Suppressor macrophage (primary cell): ENCODE data around the gene FBXW10B.
"Not testable (repeated sequence)": the region's sequence is repeated elsewhere in the genome, so short reads cannot be mapped to it uniquely, and the experiment has no call there.

Experiments used
- DNase-seq, 4 experiments: peaks; one replicate each; pipeline ENCODE4 v3.0.0-alpha.2; 2020 to 2022
- total RNA-seq, 17 experiments: gene quantifications; one replicate each; lab custom pipeline; 2026; ENCODE audit warnings: mixed read lengths in 6 of 17, inconsistent platforms in 3 of 17; lab: John Stamatoyannopoulos, UW

Gene FBXW10B, protein sequence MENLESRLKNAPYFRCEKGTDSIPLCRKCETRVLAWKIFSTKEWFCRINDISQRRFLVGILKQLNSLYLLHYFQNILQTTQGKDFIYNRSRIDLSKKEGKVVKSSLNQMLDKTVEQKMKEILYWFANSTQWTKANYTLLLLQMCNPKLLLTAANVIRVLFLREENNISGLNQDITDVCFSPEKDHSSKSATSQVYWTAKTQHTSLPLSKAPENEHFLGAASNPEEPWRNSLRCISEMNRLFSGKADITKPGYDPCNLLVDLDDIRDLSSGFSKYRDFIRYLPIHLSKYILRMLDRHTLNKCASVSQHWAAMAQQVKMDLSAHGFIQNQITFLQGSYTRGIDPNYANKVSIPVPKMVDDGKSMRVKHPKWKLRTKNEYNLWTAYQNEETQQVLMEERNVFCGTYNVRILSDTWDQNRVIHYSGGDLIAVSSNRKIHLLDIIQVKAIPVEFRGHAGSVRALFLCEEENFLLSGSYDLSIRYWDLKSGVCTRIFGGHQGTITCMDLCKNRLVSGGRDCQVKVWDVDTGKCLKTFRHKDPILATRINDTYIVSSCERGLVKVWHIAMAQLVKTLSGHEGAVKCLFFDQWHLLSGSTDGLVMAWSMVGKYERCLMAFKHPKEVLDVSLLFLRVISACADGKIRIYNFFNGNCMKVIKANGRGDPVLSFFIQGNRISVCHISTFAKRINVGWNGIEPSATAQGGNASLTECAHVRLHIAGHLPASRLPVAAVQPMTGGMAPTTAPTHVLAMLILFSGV
- 0 to 2.1 (median 0.04) reads per million in 17 experiments for total RNA-seq

DNA sequence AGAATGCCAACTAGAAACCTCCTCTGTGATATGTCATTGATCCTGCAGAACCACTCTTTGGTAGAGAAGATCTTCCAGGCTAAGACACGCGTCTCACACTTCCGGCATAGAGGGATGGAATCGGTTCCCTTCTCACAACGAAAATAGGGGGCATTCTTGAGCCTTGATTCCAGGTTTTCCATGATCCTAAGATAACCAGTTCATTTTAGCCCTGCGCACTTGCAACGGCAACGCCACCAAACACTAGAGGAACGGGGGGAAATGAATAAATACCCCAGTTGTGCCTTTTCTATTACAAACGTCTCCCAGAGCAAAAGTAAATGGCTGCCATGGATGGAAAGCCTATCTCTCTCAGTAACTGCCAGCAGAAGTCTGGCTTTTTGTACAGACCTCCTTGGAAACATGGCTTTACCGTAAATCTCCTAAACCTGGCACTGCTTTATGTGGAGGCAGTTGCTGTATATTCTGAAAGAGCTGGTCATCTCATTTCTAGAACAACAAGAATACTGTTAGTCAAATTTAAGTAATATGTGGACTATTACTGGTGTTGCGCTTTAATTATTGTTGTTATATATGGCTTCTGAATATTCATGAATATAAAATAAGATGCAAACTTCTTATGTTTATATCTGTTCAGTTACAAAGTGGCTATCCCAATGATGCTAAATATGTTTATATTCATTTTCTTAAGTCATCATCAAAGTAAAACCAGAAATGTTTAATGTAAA lies at the start of gene FBXW10B:
FBXW10B (minus strand) TSS at position 374 of the 728 bp plus-strand sequence; CDS start at position 182, 192 bp downstream.
- DNase-seq: not testable (repeated sequence)

DNA sequence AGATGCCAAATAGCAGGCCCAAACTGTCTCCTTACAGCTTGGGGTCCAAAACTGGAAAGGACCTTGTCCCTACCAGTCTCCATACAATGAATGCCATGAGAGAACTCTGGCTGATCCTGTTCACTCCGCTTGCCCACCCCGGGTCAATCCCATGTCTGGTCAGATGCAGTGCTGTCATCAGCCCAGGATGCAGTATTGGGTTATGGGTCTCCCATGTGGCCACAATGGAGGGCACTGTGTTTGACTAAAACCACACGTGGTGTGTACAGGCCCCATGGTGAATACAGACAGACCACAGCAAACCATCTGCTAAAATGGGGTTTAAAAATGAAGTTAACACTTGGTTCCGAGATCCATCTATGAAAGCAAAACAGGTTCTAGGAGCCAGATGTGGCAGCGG lies 44.2 kb upstream of the FBXW10B start:
- DNase-seq: no peak

DNA sequence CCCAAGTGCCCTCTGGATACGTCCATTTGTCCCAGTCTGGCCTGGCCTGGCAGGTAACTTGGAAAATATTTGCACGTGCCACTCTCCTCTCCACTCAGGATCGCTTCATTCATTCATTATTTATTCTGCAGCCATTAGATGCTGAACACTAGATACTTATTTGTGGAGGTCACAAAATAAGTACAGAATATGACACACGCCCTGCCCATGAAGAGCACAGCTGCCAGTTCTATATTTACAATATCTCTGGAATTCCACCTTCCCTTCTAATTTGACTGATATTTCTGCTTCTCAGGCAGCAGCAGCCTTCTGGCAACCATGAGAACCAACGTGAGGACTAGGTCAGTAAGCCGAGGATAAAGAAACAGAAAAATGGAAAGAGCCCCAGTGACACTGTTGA lies 43.7 kb upstream of the FBXW10B start:
- DNase-seq: no peak

DNA sequence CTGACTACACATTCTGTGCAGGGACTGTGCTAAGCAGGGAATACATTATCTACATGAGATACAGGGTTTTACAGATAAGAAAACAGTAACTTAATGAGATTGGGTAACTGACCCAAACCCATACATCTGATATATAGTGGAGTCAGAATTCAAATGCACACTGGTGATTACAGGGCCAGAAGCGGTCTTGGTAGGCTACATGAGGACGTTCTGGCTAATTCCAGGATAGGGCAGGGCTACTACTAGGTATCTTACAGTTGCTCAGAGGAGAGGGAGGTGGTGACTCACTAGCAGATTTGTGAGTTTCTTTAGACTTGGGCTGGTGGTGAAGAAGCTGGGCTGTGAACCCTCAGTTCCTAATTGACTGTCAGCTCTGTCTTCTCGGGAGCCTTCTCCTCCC lies 43.2 kb upstream of the FBXW10B start:
- no peak for DNase-seq

DNA sequence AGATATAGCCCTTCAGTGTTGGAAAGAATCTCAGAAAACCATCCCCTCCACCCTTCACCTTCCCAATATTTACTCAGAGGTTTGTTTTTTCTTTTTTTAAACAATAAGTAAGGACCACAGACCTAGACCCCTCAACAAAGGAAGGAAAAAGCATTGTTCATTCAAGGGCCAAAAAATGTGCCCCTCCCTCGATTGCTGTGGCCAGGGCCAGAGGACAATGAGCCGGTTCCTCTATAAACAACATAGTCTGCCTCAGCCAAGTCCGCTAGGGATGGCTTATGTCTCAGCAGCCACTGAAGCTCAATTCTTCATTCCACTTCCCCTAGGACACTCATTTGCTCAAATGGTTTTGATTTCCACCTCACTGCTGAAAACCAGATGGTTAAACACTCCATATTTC lies 40.6 kb upstream of the FBXW10B start:
- no peak for DNase-seq

DNA sequence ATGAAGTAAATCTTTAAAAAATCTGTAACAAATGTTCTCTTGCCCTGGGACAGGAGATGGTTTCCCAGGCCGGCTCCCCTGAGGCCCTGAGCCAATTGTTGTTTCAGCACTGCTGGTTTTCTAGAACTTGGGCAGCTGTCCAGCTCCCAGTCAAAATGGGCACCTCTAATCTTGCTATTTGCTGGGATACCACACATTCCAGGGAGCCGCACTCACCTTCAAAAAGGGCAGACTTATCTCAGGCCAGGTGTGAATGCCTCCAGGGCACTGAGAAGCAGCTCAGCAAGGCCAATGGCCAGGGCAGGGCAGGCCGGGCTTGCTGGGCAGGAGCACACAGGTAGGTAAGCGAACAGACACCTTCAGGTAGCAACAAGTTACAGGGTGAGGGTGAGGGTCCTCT lies 40.2 kb upstream of the FBXW10B start:
- no peak for DNase-seq

DNA sequence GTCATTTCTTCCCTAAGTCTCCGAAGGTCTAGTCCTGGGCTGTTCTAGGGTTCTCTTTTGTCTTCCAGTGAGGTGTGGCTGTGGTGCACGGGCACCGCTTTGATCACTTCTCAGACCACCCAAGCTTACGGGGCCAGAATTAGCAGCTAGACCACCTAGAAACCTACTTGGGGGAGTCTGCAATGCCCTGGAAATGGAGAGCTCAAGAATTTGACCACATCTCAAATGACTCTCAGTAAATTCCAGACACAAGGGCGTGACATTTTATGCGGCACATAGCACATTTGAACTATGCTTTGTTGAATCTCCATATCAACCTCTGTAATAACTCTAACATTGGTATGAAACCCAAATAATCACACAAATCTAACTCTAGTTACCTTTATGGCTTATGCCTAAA lies 39.7 kb upstream of the FBXW10B start:
- no peak for DNase-seq

DNA sequence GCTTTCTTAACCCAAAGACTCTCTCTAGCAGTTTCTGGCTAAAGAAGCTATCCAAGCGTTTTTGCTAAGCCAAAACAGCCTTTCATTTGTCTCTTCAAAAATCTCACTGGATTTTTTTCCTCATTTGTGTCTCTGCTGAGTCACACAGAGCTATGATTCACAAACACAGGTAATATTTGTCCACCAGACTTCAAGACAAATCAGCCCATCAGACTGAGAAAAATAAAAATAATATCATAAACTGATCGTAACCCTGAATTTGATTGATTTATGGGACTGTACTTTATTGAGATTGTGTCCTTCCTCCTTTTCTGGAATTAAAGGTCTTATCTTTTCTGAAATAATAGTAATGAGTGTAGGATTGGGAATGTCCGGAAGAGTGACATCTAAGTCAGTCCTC lies 38.8 kb upstream of the FBXW10B start:
- DNase-seq: no peak

DNA sequence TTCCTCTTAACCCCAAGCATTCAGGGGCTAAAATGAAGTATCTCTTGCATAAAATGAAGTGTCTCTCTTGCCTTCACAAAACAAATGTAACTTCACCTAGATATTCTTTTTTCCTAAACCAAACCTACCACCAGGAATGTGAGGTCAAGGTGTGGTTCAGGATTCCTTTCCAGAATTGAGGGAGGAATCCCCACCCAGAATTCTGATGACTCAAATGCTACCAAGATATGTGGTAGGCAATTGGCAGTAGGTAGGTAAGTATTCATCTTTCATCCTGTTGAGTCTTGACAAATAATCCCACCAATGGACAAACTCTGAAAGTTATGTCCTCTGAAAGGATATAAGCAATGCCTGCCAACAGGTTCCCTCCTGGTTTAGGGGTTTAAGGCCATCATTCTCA lies 38.4 kb upstream of the FBXW10B start:
- DNase-seq: no peak

DNA sequence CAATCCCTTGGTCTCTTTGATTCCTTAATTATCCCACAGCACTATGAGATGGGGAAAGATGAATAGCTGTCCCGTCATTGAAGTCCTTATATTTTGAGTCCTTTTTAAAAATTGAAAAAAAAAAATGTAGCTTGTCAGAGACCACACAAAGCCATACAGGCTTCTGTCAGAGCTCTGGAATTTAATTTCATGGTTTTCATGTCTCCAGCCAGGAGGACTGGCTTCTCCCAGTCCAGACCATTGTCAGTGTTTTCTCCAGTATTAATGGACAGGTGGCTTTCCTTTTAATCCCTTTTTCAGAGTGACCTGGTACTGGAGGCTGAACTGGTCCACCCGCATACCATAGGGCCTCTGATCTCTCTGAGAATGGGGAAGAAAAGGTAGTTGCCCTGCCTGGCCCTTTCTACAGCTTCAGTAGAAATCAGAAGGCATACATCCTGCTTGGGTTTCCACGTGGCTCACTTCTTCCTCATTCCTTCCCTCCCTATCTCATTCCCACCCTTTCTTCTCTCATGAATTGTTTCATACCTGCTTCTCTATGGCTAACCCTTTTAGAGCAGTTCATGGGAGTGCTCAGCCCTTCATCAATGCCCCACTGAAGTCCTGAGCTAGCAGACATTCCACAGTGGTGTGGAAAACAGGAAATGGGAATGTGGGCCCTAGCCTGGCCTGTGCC lies 35.5 kb upstream of the FBXW10B start:
- DNase-seq: no peak

DNA sequence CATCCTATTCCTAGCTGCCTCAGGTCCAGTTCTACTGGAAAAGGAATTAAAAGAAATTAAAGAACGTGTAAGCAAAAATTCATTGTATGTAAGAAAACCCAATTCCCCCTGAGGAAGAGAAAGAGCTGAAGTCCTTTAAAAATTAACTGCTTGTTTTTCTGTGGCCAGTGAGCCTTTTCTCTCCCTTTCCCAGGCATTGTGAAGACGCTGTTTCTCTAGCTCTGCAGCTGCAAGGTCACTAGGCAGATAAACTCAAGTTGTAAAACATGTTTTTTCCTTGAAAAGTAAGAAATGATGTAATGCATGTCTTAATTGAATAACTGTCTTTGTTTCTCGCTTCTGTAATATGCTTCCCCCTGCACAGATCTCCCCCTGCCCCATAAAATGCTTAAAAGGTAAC lies 34.9 kb upstream of the FBXW10B start:
- DNase-seq: not testable (repeated sequence)

DNA sequence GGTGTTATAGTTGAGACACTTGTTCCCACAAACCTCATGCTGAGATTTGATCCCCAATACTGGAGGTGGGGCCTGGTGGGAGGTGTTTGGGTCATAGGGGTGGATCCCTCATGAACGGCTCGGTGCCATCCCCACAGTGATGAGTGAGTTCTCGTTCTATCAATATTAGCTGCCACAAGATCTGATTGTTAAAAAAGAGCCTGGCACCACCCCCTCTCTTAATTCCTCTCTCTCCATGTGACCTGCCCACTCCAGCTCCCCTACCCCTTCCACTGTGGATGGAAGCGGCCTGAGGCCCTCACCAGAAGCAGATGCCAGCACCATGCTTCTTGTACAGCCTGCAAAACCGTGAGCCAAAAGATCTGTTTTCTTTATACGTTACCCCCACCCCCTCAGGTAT lies 33.5 kb upstream of the FBXW10B start:
- no peak for DNase-seq

DNA sequence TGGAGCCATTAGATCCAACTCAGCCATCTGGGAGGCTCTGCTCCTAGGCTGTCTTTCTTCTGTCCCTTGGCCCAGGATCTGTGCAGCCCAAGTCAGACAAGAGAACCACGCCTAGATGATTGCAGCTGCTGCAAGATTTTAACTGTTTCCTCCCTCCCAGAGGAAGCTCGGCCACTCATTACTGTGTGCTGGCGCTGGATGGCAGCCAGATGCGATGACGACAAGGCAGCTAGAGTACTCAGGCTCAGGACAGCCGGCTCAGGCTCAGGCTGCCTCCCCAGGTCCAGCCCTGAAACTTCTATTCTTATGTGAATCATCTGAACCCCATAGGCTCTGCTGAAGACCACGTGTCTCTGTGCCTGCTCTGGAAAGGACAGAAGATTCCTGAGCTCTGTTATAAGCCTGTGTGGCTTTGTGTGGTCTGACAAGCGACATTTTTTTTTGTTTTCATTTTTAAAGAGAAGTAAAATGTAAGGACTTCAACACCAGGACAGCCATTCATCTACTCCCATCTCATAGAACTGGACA lies 32.1 kb upstream of the FBXW10B start:
- peak; percentile 95 to 97 (median 96) for DNase-seq

DNA sequence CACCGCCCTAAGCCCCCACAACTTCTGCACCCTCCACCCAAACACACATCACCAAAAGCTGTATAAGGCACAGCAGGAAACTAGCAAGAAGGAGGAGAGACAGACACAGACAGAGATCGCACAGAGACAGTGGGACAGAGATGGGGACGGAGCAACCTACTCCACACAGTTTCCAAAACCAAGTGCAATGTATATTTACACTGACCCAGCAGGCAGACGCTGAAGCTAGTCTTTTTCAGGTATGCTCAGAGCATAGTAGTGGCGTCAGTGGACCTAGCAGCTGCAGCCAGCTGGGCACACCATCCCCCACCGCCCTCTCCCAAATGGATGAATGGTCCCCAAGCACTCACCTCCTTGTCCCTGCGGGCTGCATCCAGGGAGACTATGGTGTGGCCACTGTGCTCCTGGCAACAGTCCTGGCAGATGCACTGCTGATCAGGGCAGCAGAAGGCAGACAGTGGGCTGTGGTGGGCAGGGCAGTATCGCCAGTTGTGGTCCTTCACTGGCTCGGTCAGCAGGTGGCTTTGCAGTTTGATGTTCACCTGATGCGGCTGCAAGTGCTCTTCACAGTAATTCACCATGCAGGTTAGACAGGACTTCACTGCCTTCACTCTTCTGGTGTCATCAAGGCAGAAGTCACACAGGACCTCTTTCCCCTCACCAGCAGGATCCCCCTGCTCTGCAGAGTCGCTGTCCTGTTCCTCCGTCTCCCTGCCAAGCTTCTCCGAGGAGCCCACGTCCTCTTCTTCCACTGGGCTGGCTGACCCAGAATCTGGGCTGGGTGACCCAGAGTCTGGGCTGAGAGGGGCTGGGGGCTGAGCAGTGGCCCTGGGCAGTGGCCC lies 31.5 kb upstream of the FBXW10B start:
- DNase-seq: peak in 1 of 4 experiments; percentile 1

DNA sequence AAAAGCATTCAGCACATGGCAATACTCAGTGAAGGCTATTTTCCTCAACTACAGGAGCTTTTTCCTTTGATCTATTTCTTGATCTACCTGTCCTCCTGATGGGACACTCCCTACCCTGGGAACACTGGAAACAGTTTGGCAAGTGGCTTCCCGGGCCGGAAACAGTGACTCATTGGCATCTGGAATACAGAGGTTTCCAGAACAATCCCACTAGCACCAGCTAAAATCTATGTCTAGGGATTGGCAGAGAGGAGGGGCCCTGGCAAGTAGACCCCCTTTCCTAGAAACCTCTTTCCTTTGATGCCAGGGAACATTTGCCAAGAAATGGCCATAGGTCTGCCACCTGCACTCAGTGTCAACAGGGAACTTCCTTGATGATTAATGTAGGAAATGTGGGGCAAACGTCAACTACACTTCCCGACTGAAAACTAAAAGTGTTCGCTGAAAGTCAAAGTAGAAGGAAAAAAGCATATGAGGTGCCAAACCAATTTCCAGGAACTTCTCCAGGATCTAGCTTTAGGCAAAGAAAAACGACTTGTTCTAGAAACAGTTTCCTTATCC lies 30.4 kb upstream of the FBXW10B start:
- peak in 2 of 4 experiments; percentile 7 to 12 for DNase-seq

DNA sequence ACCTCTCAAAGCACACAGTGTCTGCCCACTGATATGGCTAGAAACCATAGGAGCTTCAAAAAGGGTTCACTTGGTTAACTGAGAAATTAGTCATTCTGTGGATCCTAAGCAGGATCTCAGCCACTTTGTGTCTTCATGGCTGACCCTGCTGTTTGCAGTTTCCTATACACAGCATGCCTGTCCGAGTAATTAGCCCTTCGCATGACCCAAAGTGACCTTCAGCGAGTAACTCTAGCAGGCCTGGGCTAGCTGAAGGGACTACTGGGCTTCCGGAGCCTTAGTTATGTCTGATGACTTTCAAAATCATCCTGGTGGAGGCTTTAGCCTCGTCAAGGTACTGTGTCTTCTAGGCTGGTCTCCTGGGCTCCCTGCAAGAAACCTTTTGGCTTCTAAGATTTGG lies 28.9 kb upstream of the FBXW10B start:
- DNase-seq: no peak

DNA sequence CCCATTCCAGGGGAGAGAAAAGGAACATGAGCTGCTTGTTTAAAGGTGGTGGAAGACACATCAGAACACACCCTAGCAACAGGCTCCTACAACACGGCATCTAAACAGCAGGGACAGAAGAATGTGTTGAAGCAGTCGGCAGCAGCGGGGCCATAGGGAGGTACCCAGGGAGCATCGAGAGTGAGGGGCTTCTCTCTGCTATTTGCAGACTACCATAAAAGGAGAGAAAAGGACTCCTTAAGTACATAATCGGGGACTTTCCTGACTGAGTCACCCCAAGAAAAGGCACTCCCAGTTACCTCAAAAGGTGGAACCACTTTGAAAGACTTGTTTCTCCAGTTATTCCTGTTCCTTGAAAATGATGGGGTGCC lies 26.4 kb upstream of the FBXW10B start:
- DNase-seq: not testable (repeated sequence)

DNA sequence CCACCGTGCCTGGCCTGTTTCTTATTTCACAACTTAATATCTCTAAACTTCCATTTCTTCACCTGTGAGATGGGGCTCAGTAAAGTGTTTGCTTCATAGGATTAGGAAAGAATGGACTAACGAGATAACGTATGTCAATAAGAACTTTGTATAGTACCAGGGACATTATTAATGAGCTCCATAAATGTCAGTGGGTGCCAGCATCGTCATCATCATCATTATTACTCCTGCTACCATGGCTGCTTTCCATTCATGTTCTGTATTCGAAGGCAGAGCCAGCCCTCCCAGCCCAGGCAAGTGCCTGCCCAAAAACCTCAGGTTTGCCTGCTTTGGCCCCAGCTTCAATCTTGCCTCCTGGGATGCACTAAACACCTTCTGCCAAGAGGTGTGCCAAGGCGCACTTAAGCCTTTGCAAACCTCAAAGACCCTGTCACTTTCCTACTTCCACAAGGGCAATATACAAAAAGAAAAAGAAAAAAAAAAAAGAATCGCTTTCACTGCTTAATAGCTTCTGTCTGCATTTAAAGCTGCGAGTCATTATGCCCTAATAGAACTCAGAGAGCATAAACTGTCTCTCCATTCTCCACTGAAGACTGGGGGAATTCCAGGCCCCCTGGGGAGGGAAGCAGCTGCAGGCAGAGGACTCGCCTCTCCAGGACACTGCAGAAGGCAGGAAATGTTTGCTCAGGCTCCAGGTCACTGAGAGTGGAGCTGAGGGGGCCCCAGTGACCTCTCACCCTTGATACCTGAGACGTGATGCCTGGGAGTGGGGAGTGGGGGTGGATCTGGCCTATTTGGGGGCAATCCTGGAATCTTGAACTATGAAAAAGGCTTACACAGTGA lies 25.8 kb upstream of the FBXW10B start:
- DNase-seq: peak in 2 of 4 experiments; percentile 15 to 23

DNA sequence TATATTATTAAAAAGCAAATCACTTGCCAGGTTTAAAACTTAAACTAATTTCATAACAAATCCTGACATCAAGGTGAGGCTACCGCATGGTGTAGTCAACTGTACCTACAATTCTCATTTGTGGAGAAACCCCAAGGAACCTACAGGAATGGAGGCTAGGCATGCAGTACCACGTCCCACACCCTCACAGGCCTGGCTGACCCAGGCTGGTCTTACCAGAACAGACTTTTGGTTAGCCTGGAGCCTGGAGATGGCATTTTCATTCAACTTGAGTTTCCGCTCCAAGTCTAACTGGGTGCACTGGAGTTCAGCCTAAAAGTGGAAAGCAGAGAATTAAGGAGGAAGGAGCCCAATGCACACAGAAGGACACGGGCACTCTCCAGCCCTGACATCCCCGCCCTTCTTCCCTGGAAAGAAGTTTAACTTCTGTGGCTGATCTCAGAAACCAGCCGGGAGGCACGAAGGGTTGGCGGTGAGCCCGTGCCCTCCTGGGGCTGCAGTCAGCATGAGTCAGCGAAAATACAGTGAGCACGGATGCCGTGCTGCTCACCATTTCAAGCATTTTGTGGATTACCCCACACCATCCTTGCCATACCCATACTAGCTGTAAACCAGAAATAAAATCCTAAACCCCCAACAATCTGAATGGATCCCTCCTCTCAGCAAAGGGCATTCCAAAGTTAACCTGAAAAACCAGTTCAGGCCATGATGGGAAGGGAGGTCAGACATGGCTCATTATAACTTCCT lies 23.2 kb upstream of the FBXW10B start:
- not testable (repeated sequence) for DNase-seq
